Psoas muscle (tissue), 8 donors: Measurements from ENCODE around the gene ITPR3. TPM values are rescaled to one million over a fixed set of nuclear protein-coding genes. Genes with fewer than 3 reads are reported as not detected.
"Not testable (repeated sequence)": the region's sequence is repeated elsewhere in the genome, so short reads cannot be mapped to it uniquely, and the experiment has no call there.

Source experiments
- ATAC-seq, 4 donors: fragments of 200-7000 bp; cut with Tn5 transposase; one replicate each; pipeline ENCODE4 v1.9.1; 2020; ENCODE audit warnings: moderate library complexity in 3 of 4, mild to moderate bottlenecking in 2 of 4
- DNase-seq, 2 donors: peaks; one replicate each; pipeline ENCODE4 v3.0.0-alpha.2; 2020
- H3K27ac ChIP-seq: fragments of 200-600 bp; one replicate; pipeline ENCODE4 v1.8.0; 2022
- H3K27me3 ChIP-seq, 3 donors: fragments of 200-600 bp in 1 of 3; one replicate each; pipeline versions ENCODE4 v1.6.1 to v1.8.0; 2013 to 2022; ENCODE audit warnings: low read length in 2 of 3, mild to moderate bottlenecking in 2 of 3, moderate library complexity in 1 of 3; ENCODE audit not compliant: insufficient read depth in 3 of 3
- H3K36me3 ChIP-seq, 2 donors: fragments of 200-600 bp in 1 of 2; one replicate each; pipeline versions ENCODE4 v1.6.1 to v1.8.0; 2013 to 2022; ENCODE audit warnings: low read depth in 1 of 2, mild to moderate bottlenecking in 1 of 2, moderate library complexity in 1 of 2; ENCODE audit not compliant: insufficient read depth in 1 of 2
- H3K4me1 ChIP-seq: fragments of 200-600 bp; one replicate; pipeline ENCODE4 v1.8.0; 2022
- H3K4me3 ChIP-seq: fragments of 200-600 bp; one replicate; pipeline ENCODE4 v1.8.0; 2022; ENCODE audit warnings: mild to moderate bottlenecking
- H3K9me3 ChIP-seq: fragments of 200-600 bp; one replicate; pipeline ENCODE4 v1.8.0; 2022
- CTCF ChIP-seq: fragments of 200-600 bp; IDR thresholded peaks from one replicate; pipeline ENCODE4 v1.8.0; 2022; ENCODE audit warnings: antibody characterized with exemption
- WGBS, 3 donors: extraction: QIAGEN DNeasy Blood & Tissue Kit; methylation state at CpG; one replicate each; pipeline versions ENCODE4 v1.1.6 to v1.1.7; 2013; 5-methylcytosine and 5-hydroxymethylcytosine counted together
- intact Hi-C, 2 donors: fragments of 100-400 bp; cut with DNase I; formaldehyde crosslinking; loops; one replicate each; pipeline versions ENCODE4 v1.11.0 to v1.14.2; 2022
- polyA plus RNA-seq, 3 donors: library from polyadenylated mRNA; stranded (reverse); fragments of 200-250 nt; gene quantifications; one replicate each; pipeline ENCODE4 v1.2.3, GENCODE V29; 2013
- total RNA-seq, 4 donors: library from RNA; stranded (reverse); fragmentation: NEBNext Ultra II Directional in 2 of 4; extraction: Animal tissue kit (Norgen Biotek cat#: 25700) in 2 of 4; gene quantifications; one replicate each; pipeline versions ENCODE4 v1.2.1 to v1.2.4, GENCODE V29; 2021 to 2023
- donor health status: healthy with polysubstance abuse.
- donor health status: DM: no; HTN: no; CAD: no; lungs with moderate emphysema.
- donor health status: Bipolar disorder and iron deficiency.
- donor health status: healthy.
- donor health status: DM: yes; HTN: yes; CAD: no.
- donor health status: DM: no; HTN: no; CAD: no.
- donor health status: DM: no; HTN: no; CAD: no.
- donor health status: DM: yes; HTN: yes; CAD: no.

ITPR3 gene
- total and polyA plus RNA-seq, 7 donors, result 1.9 to 7.4 (median 3.8) TPM

- DNase-seq (no peak), ATAC-seq (no peak)
- no peak overlapping the region for H3K27ac ChIP-seq
- no peak overlapping the region for H3K4me3 ChIP-seq
- TF ChIP-seq CTCF, result no peak
- peaks cover 28% of the 10 kb centered on the region for H3K4me1 ChIP-seq
- H3K9me3 ChIP-seq, result no peaks in the 10 kb centered on the region
- intact Hi-C loops, result no loop called here
- H3K36me3 ChIP-seq, result no peaks in the 10 kb centered on the region
- WGBS, 3 donors, result 89 to 94% (median 93%) methylated on average over 7 of the region's 7 CpGs
- H3K27me3 ChIP-seq, result no peaks in the 10 kb centered on the region
Observed at GRCh38 chr6:33592280-33592594, 28.9 kb upstream of the ITPR3 start.

GRCh38 chr6:33592595-33593413 lies 28.3 kb upstream of the ITPR3 start:
- no peak overlapping the region for H3K27ac ChIP-seq
- ATAC-seq (no peak), DNase-seq (no peak)
- H3K9me3 ChIP-seq, result no peaks in the 10 kb centered on the region
- no peak for TF ChIP-seq CTCF
- peaks cover 28% of the 10 kb centered on the region for H3K4me1 ChIP-seq
- no peaks in the 10 kb centered on the region for H3K27me3 ChIP-seq
- H3K36me3 ChIP-seq, result no peaks in the 10 kb centered on the region
- no peak overlapping the region for H3K4me3 ChIP-seq
- WGBS, 3 donors, result 56 to 66% (median 60%) methylated on average over 46 to 57 of the region's 57 CpGs
- intact Hi-C loops, result no loop called here

GRCh38 chr6:33593414-33593727 lies 27.8 kb upstream of the ITPR3 start:
- DNase-seq (no peak), ATAC-seq (no peak)
- H3K9me3 ChIP-seq, result no peaks in the 10 kb centered on the region
- intact Hi-C loops, result no loop called here
- H3K27ac ChIP-seq, result no peak overlapping the region
- no peaks in the 10 kb centered on the region for H3K27me3 ChIP-seq
- no peak for TF ChIP-seq CTCF
- WGBS, 3 donors, result 50 to 67% (median 65%) methylated on average over 4 of the region's 4 CpGs
- H3K36me3 ChIP-seq, result no peaks in the 10 kb centered on the region
- H3K4me1 ChIP-seq, result peaks cover 28% of the 10 kb centered on the region
- no peak overlapping the region for H3K4me3 ChIP-seq

GRCh38 chr6:33595001-33595846 lies 25.9 kb upstream of the ITPR3 start:
- no peak for TF ChIP-seq CTCF
- Histone ChIP-seq H3K36me3 (no peaks in the 10 kb centered on the region), H3K9me3 (no peaks in the 10 kb centered on the region), H3K27me3 (no peaks in the 10 kb centered on the region), H3K27ac (no peak overlapping the region), H3K4me1 (peaks cover 12% of the 10 kb centered on the region), H3K4me3 (no peak overlapping the region)
- 91 to 94% (median 92%) methylated on average over 18 of the region's 18 CpGs for WGBS, 3 donors
- ATAC-seq (no peak), DNase-seq (no peak)
- intact Hi-C loops, result no loop called here

- ATAC-seq, H3K36me3 ChIP-seq, H3K9me3 ChIP-seq, DNase-seq, intact Hi-C loops, H3K27me3 ChIP-seq, H3K4me1 ChIP-seq, H3K4me3 ChIP-seq, H3K27ac ChIP-seq: not testable (repeated sequence)
- 82 to 94% (median 84%) methylated on average over 3 to 5 of the region's 5 CpGs for WGBS, 3 donors
Observed at GRCh38 chr6:33596894-33597293, 24.2 kb upstream of the ITPR3 start.
